Activated effector memory CD4-positive, alpha-beta T cell treated with Interleukin-2 at 50 U/mL for 16 hours (primary cell): ENCODE measurements around the gene TRIM73.
"Not testable (repeated sequence)": the region's sequence is repeated elsewhere in the genome, so short reads cannot be mapped to it uniquely, and the experiment has no call there.

Source experiments
- DNase-seq: peaks from one replicate; pipeline ENCODE4 v3.0.0-alpha.2; 2020

Gene TRIM73

GRCh38 chr7:75395329-75395728 lies at the start of gene TRIM73:
Gene TRIM73 (plus strand): TSS chr7:75395629. CDS start chr7:75398934, 3,305 bp downstream.
- DNase-seq = not testable (repeated sequence)

GRCh38 chr7:75358671-75359541 lies 36.5 kb upstream of the TRIM73 start:
- DNase-seq = peak; percentile 2

GRCh38 chr7:75359542-75359848 lies 35.9 kb upstream of the TRIM73 start:
- not testable (repeated sequence) for DNase-seq

- not testable (repeated sequence) for DNase-seq
Observed at GRCh38 chr7:75364079-75364478, 31.4 kb upstream of the TRIM73 start.

GRCh38 chr7:75366643-75367042 lies 28.8 kb upstream of the TRIM73 start:
- DNase-seq = not testable (repeated sequence)

GRCh38 chr7:75367313-75367712 lies 28.1 kb upstream of the TRIM73 start:
- not testable (repeated sequence) for DNase-seq

- not testable (repeated sequence) for DNase-seq
Observed at GRCh38 chr7:75374144-75374518, 21.3 kb upstream of the TRIM73 start.

- not testable (repeated sequence) for DNase-seq
Observed at GRCh38 chr7:75374519-75375317, 20.7 kb upstream of the TRIM73 start.

GRCh38 chr7:75393194-75393593 lies 2.2 kb upstream of the TRIM73 start:
- not testable (repeated sequence) for DNase-seq

GRCh38 chr7:75397865-75398264 lies 2.4 kb downstream of the TRIM73 start:
- DNase-seq = not testable (repeated sequence)

GRCh38 chr7:75398771-75399700 lies 3.6 kb downstream of the TRIM73 start:
- DNase-seq = not testable (repeated sequence)

- DNase-seq = not testable (repeated sequence)
Observed at GRCh38 chr7:75400575-75400974, 5.1 kb downstream of the TRIM73 start.

GRCh38 chr7:75403455-75404443 lies 8.3 kb downstream of the TRIM73 start:
- DNase-seq = not testable (repeated sequence)

GRCh38 chr7:75404663-75405062 lies 9.2 kb downstream of the TRIM73 start:
- not testable (repeated sequence) for DNase-seq

- not testable (repeated sequence) for DNase-seq
Observed at GRCh38 chr7:75409880-75410822, 14.7 kb downstream of the TRIM73 start.

GRCh38 chr7:75410823-75411173 lies 15.4 kb downstream of the TRIM73 start:
- not testable (repeated sequence) for DNase-seq

- not testable (repeated sequence) for DNase-seq
Observed at GRCh38 chr7:75414204-75414603, 18.8 kb downstream of the TRIM73 start.

- DNase-seq = not testable (repeated sequence)
Observed at GRCh38 chr7:75414708-75415427, 19.4 kb downstream of the TRIM73 start.

- not testable (repeated sequence) for DNase-seq
Observed at GRCh38 chr7:75415428-75415817, 20.0 kb downstream of the TRIM73 start.
